GM19193 (cell line): ENCODE data around the gene SLC17A8.

Experiments
- POLR2A ChIP-seq: IDR thresholded peaks from 4 replicates; pipeline ENCODE4 v1.6.1; 2011; ENCODE audit not compliant: insufficient read depth, insufficient read length; ENCODE audit errors: extremely low read depth

The SLC17A8 gene

DNA sequence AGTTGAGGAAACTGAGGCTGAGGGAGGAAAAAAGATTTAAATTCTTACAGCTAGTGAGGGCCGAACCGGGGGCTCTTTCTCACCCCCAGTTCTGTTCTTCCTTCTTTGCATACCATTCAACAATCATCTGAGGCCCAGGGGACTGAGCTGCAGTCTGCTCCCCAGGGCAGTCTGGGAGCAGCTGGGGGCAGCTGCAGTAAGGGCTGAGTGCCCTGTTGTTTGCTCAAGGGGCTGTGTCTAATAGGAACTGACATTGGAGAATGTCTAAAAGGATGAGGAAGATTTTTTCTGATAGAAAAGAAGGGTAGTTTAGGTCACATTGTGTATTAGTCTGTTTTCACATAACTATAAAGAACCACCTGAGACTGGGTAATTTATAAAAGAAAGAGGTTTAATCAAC, 42.2 kb downstream of the SLC17A8 start:
- TF ChIP-seq POLR2A = no peak

GRCh38 chr12:100401660-100402059, 44.8 kb downstream of the SLC17A8 start:
- no peak for TF ChIP-seq POLR2A

GRCh38 chr12:100402763-100403162, 45.9 kb downstream of the SLC17A8 start:
- no peak for TF ChIP-seq POLR2A

- no peak for TF ChIP-seq POLR2A
Observed at GRCh38 chr12:100403446-100403845, 46.6 kb downstream of the SLC17A8 start.

GRCh38 chr12:100404769-100405407, 48.0 kb downstream of the SLC17A8 start:
- TF ChIP-seq POLR2A = no peak

DNA sequence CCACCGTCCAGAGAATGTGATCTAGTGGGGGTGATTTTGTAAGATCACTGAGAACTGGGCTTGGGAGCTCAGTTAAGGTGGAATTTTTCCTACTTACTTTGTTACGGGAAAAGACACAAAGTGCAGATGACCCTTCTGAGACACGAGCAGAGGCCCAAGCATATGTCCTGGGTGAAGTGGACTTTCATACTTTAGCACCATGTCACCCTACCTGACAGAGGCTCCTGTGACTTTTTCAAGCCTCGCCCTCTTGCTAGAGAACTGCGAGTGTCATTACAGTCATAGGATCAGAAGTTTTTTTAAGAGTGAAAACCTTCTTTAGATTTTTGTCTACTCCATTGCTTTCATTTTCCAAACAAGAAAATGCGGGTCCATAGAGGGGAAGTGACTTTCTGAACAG, 56.1 kb downstream of the SLC17A8 start:
- no peak for TF ChIP-seq POLR2A

DNA sequence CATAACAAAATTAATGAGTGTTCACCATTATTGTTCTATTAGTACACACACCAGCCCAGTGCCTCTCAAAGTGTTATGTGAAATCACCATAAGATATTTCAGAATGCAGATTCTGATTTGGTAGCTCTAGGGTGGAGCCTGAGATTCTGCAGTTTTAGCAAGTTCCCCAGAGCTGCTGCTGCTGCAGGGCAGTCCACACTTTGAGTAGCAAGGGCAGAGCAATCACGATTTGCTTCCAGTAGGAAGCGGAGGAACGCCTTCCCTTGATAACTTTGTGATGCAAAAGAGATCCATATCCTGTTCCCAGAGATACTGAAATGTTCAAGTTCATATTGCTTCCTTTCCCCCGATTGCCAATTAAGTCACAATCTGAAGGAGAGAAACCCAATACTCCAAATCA, 57.9 kb downstream of the SLC17A8 start:
- no peak for TF ChIP-seq POLR2A

- no peak for TF ChIP-seq POLR2A
Observed at GRCh38 chr12:100422646-100423045, 65.8 kb downstream of the SLC17A8 start.

DNA sequence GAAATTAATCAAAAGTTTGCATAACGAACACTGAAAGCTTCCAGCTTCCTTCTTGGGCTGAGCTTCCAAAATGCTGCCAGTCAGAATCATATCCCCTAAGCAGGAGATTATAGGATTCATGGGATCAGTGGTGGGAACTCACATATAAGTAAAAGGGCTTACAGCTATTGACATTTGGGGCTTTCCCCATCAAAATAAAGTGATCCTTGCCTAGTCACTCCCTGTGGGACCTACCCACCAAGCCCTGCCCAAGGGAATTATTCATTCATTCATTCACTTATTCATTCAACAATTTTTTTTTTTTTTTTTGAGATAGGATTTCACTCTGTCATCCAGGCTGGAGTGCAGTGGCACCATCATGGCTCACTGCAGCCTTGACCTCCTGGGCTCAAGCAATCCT, 69.3 kb downstream of the SLC17A8 start:
- no peak for TF ChIP-seq POLR2A

DNA sequence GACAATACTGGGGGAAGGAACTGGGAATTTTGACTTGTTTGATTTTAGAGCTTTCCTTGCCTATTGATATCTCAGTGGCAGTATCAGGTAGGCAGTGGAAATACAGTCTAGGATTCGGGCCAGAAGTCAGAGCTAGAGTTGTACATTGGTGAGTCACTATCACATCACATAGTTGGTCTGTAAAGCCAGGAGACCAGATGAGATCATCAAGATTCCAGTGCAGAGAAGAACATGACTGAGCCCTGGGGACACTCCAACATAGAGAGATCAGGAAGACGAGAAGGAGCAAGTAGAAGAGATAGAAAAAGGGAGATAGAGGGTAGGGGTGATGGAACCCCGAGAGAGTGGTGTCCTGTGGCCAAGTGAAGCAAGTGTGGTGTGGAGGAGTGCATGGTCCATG, 70.2 kb downstream of the SLC17A8 start:
- no peak for TF ChIP-seq POLR2A

GRCh38 chr12:100433701-100434100, 76.8 kb downstream of the SLC17A8 start:
- TF ChIP-seq POLR2A = no peak

DNA sequence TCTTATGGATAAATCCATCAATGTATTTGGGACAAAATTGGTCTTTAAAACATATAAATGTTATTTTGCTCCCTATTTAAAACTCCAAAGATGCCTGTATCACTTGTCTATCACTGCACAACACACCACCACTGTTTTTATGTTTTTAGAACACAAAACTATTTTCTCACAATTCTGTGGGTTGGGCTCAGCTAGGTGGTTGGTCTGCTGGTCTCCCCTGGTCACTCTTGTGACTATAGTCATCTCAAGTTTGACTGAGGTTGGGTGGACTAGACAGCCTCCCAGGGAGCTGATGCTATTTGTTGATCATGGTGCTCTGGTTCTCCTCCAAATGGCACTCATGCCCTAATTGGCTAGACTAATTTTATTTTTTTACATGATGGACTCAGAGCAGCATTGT, 77.3 kb downstream of the SLC17A8 start:
- no peak for TF ChIP-seq POLR2A

GRCh38 chr12:100435957-100436356, 79.1 kb downstream of the SLC17A8 start:
- TF ChIP-seq POLR2A = no peak

- no peak for TF ChIP-seq POLR2A
Observed at GRCh38 chr12:100437038-100437841, 80.4 kb downstream of the SLC17A8 start.

DNA sequence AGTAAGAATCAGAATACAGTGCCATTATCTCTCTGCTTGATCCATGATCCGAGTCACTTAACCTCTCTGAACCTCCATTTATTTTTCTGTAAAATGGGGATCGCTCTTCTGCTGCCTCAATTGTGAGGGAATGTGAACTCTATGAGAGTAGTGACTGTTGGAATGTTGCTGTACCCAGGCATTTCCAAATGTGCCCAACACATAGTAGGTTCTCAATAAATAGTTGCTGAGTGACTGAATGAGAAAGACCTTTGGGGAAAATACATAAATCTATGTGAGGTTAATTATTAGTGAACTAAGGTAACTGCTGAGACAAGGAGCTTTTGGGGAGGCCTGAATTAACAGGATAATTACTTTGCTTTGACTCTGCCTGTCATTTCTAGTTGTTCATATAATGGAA, 82.9 kb downstream of the SLC17A8 start:
- no peak for TF ChIP-seq POLR2A

DNA sequence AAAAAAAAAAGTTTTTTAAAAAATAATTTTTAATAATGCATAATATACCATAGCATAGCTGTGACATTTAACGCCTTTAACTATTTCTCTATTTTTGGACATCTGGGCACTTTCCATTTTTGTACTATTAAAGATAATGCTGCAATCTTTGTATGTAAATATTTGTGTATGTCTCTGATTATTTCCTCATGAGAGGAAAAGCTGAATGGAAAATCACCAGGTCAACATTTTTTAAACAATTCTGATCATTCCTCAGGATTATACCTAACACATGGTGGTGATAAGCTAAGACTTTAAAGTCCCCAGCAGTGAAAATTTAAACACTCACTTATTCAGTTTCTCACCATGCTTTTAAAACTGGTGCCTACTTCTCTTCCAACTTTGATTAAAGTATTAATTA, 85.5 kb downstream of the SLC17A8 start:
- no peak for TF ChIP-seq POLR2A
